GM06990 (cell line): ENCODE data around the gene AFAP1.

ENCODE experiments used
- DNase-seq: peaks from one replicate; pipeline ENCODE4 v3.0.0-alpha.2; 2011; ENCODE audit not compliant: insufficient read length; ENCODE audit errors: extremely low read depth
- H3K27me3 ChIP-seq: replicated peaks from 2 replicates; pipeline ENCODE4 v1.6.0; 2011; ENCODE audit warnings: low read length; ENCODE audit not compliant: control insufficient read depth, insufficient read depth
- H3K36me3 ChIP-seq: 2 replicates; pipeline ENCODE4 v1.5.1; 2011; ENCODE audit warnings: low read length; ENCODE audit not compliant: control insufficient read depth, insufficient read depth
- H3K4me3 ChIP-seq: replicated peaks from 2 replicates; pipeline ENCODE4 v1.5.1; 2011; ENCODE audit warnings: low read depth, mild to moderate bottlenecking, control low read depth, low read length
- CTCF ChIP-seq: IDR thresholded peaks from 2 replicates; pipeline ENCODE4 v1.5.1; 2011; ENCODE audit warnings: low read length, control low read depth, mild to moderate bottlenecking, inconsistent platforms; ENCODE audit not compliant: insufficient read depth, poor library complexity, severe bottlenecking

AFAP1 gene

GRCh38 chr4:7820031-7820818, 119.4 kb downstream of the AFAP1 start:
- H3K4me3 ChIP-seq, result no peak overlapping the region
- DNase-seq, result no peak
- no peaks in the 10 kb centered on the region for H3K36me3 ChIP-seq
- TF ChIP-seq CTCF, result no peak
- H3K27me3 ChIP-seq, result no peaks in the 10 kb centered on the region; the same call in 1 of the 2 replicates

- TF ChIP-seq CTCF, result no peak
- H3K36me3 ChIP-seq, result no peaks in the 10 kb centered on the region
- no peak overlapping the region for H3K4me3 ChIP-seq
These were observed 120.2 kb downstream of the AFAP1 start for GRCh38 chr4:7819446-7819845.

GRCh38 chr4:7818399-7818911, 121.2 kb downstream of the AFAP1 start:
- H3K36me3 ChIP-seq, result no peaks in the 10 kb centered on the region
- no peak for DNase-seq
- no peak for TF ChIP-seq CTCF

More at GRCh38 chr4:7819446-7819845, 120.2 kb downstream of the AFAP1 start:
- DNase-seq, result no peak
- no peaks in the 10 kb centered on the region; the same call in 1 of the 2 replicates for H3K27me3 ChIP-seq

GRCh38 chr4:7817877-7818398, 121.7 kb downstream of the AFAP1 start:
- no peak for DNase-seq
- H3K36me3 ChIP-seq, result no peaks in the 10 kb centered on the region
- no peak for TF ChIP-seq CTCF

More at GRCh38 chr4:7818399-7818911, 121.2 kb downstream of the AFAP1 start:
- Histone ChIP-seq H3K4me3 (no peak overlapping the region), H3K27me3 (no peaks in the 10 kb centered on the region; the same call in 1 of the 2 replicates)

GRCh38 chr4:7816771-7817170, 122.9 kb downstream of the AFAP1 start:
- TF ChIP-seq CTCF, result no peak
- no peaks in the 10 kb centered on the region; the same call in 1 of the 2 replicates for H3K27me3 ChIP-seq
- no peaks in the 10 kb centered on the region for H3K36me3 ChIP-seq
- DNase-seq, result no peak
- no peak overlapping the region for H3K4me3 ChIP-seq

More at GRCh38 chr4:7817877-7818398, 121.7 kb downstream of the AFAP1 start:
- no peaks in the 10 kb centered on the region; the same call in 1 of the 2 replicates for H3K27me3 ChIP-seq
- no peak overlapping the region for H3K4me3 ChIP-seq
